Measurements from ENCODE around the gene CDH22.

GRCh38 chr20:46315311-46315710 lies 7.0 kb upstream of the CDH22 start:
- TF ChIP-seq CTCF (IDR thresholded peaks at IDR 0.05) (no peak), POLR2A (IDR thresholded peaks at IDR 0.05) (no peak), POLR2AphosphoS5 (IDR thresholded peaks at IDR 0.05; ENCODE audit: insufficient read depth in 1 of 2, low read depth in 1 of 2) (no peak)
